Measurements from ENCODE around the gene SULT2B1.
"Not testable (repeated sequence)": the region's sequence is repeated elsewhere in the genome, so short reads cannot be mapped to it uniquely, and the experiment has no call there.

The SULT2B1 gene

GRCh38 chr19:48630296-48631063, 78.5 kb downstream of the SULT2B1 start:
- no peak for DNase-seq (ENCODE audit: low spot score)
- TF ChIP-seq CTCF (IDR thresholded peaks at IDR 0.05; ENCODE audit: extremely low read depth, missing control alignments), result no peak

- no peak for TF ChIP-seq CTCF (IDR thresholded peaks at IDR 0.05; ENCODE audit: extremely low read depth, missing control alignments)
- DNase-seq (ENCODE audit: low spot score), result no peak
Measured at GRCh38 chr19:48631225-48631624, 79.3 kb downstream of the SULT2B1 start.

- DNase-seq (ENCODE audit: low spot score), result not testable (repeated sequence)
Measured at GRCh38 chr19:48632286-48632685, 80.3 kb downstream of the SULT2B1 start.

GRCh38 chr19:48632692-48633147, 80.7 kb downstream of the SULT2B1 start:
- TF ChIP-seq CTCF (IDR thresholded peaks at IDR 0.05; ENCODE audit: extremely low read depth, missing control alignments), result no peak
- no peak for DNase-seq (ENCODE audit: low spot score)

GRCh38 chr19:48633148-48634035, 81.4 kb downstream of the SULT2B1 start:
- DNase-seq (ENCODE audit: low spot score), result no peak
- no peak for TF ChIP-seq CTCF (IDR thresholded peaks at IDR 0.05; ENCODE audit: extremely low read depth, missing control alignments)

GRCh38 chr19:48634036-48634342, 82.0 kb downstream of the SULT2B1 start:
- no peak for TF ChIP-seq CTCF (IDR thresholded peaks at IDR 0.05; ENCODE audit: extremely low read depth, missing control alignments)

GRCh38 chr19:48634424-48635262, 82.7 kb downstream of the SULT2B1 start:
- peak; percentile 89 for DNase-seq (ENCODE audit: low spot score)

More at GRCh38 chr19:48634036-48634342, 82.0 kb downstream of the SULT2B1 start:
- no peak for DNase-seq (ENCODE audit: low spot score)

More at GRCh38 chr19:48634424-48635262, 82.7 kb downstream of the SULT2B1 start:
- TF ChIP-seq CTCF (IDR thresholded peaks at IDR 0.05; ENCODE audit: extremely low read depth, missing control alignments), result no peak

All from GM20000 (cell line).